Skin of body (tissue), 2 donors: ENCODE results near the gene CSMD2. TPM values are rescaled to one million over a fixed set of nuclear protein-coding genes. Genes with fewer than 3 reads are reported as not detected.

Source experiments
- DNase-seq: peaks from one replicate; lab custom pipeline; 2025; lab: John Stamatoyannopoulos, UW
- total RNA-seq: library from RNA; depleted of rRNA; stranded (reverse); fragments of >200 nt; gene quantifications from one replicate; pipeline ENCODE4 v1.2.3, GENCODE V29; 2014

The CSMD2 gene
- total RNA-seq, 1 donor from 2014 or later: 2.4 TPM

- no peak for DNase-seq
These were observed 511.8 kb downstream of the CSMD2 start for GRCh38 chr1:33653226-33653625.

- no peak for DNase-seq
These were observed 514.3 kb downstream of the CSMD2 start for GRCh38 chr1:33650708-33651107.

- DNase-seq: no peak
These were observed 515.3 kb downstream of the CSMD2 start for GRCh38 chr1:33649759-33650158.

GRCh38 chr1:33643216-33643615 is 521.8 kb downstream of the CSMD2 start:
- no peak for DNase-seq

GRCh38 chr1:33641104-33641830 is 523.8 kb downstream of the CSMD2 start:
- no peak for DNase-seq

GRCh38 chr1:33640114-33640660 is 524.8 kb downstream of the CSMD2 start:
- no peak for DNase-seq

- DNase-seq: no peak
These were observed 527.1 kb downstream of the CSMD2 start for GRCh38 chr1:33637846-33638440.

GRCh38 chr1:33636209-33636608 is 528.8 kb downstream of the CSMD2 start:
- DNase-seq: no peak

GRCh38 chr1:33635336-33636012 is 529.6 kb downstream of the CSMD2 start:
- no peak for DNase-seq

GRCh38 chr1:33634806-33635205 is 530.2 kb downstream of the CSMD2 start:
- no peak for DNase-seq

- no peak for DNase-seq
These were observed 530.9 kb downstream of the CSMD2 start for GRCh38 chr1:33634143-33634542.

GRCh38 chr1:33633019-33633801 is 531.8 kb downstream of the CSMD2 start:
- peak; percentile 63 for DNase-seq

- no peak for DNase-seq
These were observed 534.3 kb downstream of the CSMD2 start for GRCh38 chr1:33630686-33631085.

GRCh38 chr1:33626801-33627200 is 538.2 kb downstream of the CSMD2 start:
- DNase-seq: no peak

GRCh38 chr1:33624991-33625870 is 539.8 kb downstream of the CSMD2 start:
- no peak for DNase-seq

- no peak for DNase-seq
These were observed 540.6 kb downstream of the CSMD2 start for GRCh38 chr1:33624261-33624990.

- no peak for DNase-seq
These were observed 541.2 kb downstream of the CSMD2 start for GRCh38 chr1:33623811-33624210.

- DNase-seq: no peak
These were observed 542.3 kb downstream of the CSMD2 start for GRCh38 chr1:33622757-33623156.

- DNase-seq: no peak
These were observed 546.4 kb downstream of the CSMD2 start for GRCh38 chr1:33618636-33619035.

GRCh38 chr1:33617451-33617850 is 547.6 kb downstream of the CSMD2 start:
- DNase-seq: no peak
